Trophoblast cell (in vitro differentiated cells and primary cell): ENCODE measurements around the gene CNTNAP4.

Source experiments
- DNase-seq, 2 donors: peaks; one replicate each; pipeline ENCODE4 v3.0.0-alpha.2; 2016
- H2AFZ ChIP-seq: 2 replicates; pipeline ENCODE4 v1.6.1; 2013; ENCODE audit warnings: low read length, moderate library complexity, mild to moderate bottlenecking; ENCODE audit not compliant: insufficient read depth, poor library complexity
- H2AK5ac ChIP-seq: 2 replicates; pipeline ENCODE4 v1.6.1; 2013; ENCODE audit warnings: mild to moderate bottlenecking, low read length
- H2BK120ac ChIP-seq: 2 replicates; pipeline ENCODE4 v1.6.1; 2013; ENCODE audit warnings: low read length, mild to moderate bottlenecking, moderate library complexity; ENCODE audit not compliant: insufficient read depth, poor library complexity
- H2BK12ac ChIP-seq: 2 replicates; pipeline ENCODE4 v1.6.1; 2013; ENCODE audit warnings: mild to moderate bottlenecking, low read length, moderate library complexity
- H2BK5ac ChIP-seq: 2 replicates; pipeline ENCODE4 v1.6.1; 2013; ENCODE audit warnings: low read length, low read depth, moderate library complexity, mild to moderate bottlenecking; ENCODE audit not compliant: poor library complexity
- H3K14ac ChIP-seq: 2 replicates; pipeline ENCODE4 v1.6.1; 2013; ENCODE audit warnings: mild to moderate bottlenecking, low read length
- H3K18ac ChIP-seq: 2 replicates; pipeline ENCODE4 v1.6.1; 2013; ENCODE audit warnings: mild to moderate bottlenecking, low read length
- H3K23ac ChIP-seq: 2 replicates; pipeline ENCODE4 v1.6.1; 2013; ENCODE audit warnings: low read length
- H3K27ac ChIP-seq: 2 replicates; pipeline ENCODE4 v1.5.1; 2013; ENCODE audit warnings: low read depth, mild to moderate bottlenecking, inconsistent platforms, low read length, moderate library complexity
- H3K27me3 ChIP-seq: 2 replicates; pipeline ENCODE4 v1.6.1; 2013; ENCODE audit warnings: inconsistent platforms, mild to moderate bottlenecking, low read length, moderate library complexity; ENCODE audit not compliant: insufficient read depth
- H3K36me3 ChIP-seq, 2 experiments: 1 replicate in 1 of 2; 2 replicates in 1 of 2; pipeline ENCODE4 v1.6.1; 2013; ENCODE audit warnings: low read length in 2 of 2, mild to moderate bottlenecking in 2 of 2, moderate library complexity in 1 of 2; ENCODE audit not compliant: insufficient read depth in 2 of 2, control insufficient read depth in 1 of 2
- H3K4ac ChIP-seq: 2 replicates; pipeline ENCODE4 v1.6.1; 2013; ENCODE audit warnings: low read depth, mild to moderate bottlenecking, low read length, moderate library complexity
- H3K4me1 ChIP-seq, 2 experiments: 1 replicate in 1 of 2; 2 replicates in 1 of 2; pipeline ENCODE4 v1.6.1; 2013; ENCODE audit warnings: low read length in 2 of 2, mild to moderate bottlenecking in 2 of 2, moderate library complexity in 1 of 2; ENCODE audit not compliant: insufficient read depth in 2 of 2, control insufficient read depth in 1 of 2
- H3K4me2 ChIP-seq: 2 replicates; pipeline ENCODE4 v1.6.1; 2013; ENCODE audit warnings: inconsistent platforms, mild to moderate bottlenecking, low read length, moderate library complexity
- H3K4me3 ChIP-seq: 2 replicates; pipeline ENCODE4 v1.5.1; 2013; ENCODE audit warnings: mild to moderate bottlenecking, low read depth, low read length, inconsistent platforms
- H3K79me1 ChIP-seq: one replicate; pipeline ENCODE4 v1.6.1; 2013; ENCODE audit warnings: low read length
- H3K79me2 ChIP-seq: 2 replicates; pipeline ENCODE4 v1.6.1; 2013; ENCODE audit warnings: low read length, mild to moderate bottlenecking; ENCODE audit not compliant: control insufficient read depth, insufficient read depth, poor library complexity
- H3K9ac ChIP-seq: 2 replicates; pipeline ENCODE4 v1.6.1; 2013; ENCODE audit warnings: mild to moderate bottlenecking, low read length
- H3K9me3 ChIP-seq: 2 replicates; pipeline ENCODE4 v1.6.1; 2013; ENCODE audit warnings: low read depth, mild to moderate bottlenecking, control low read depth, inconsistent platforms, low read length; ENCODE audit not compliant: insufficient read depth
- H4K12ac ChIP-seq: 2 replicates; pipeline ENCODE4 v1.6.1; 2013; ENCODE audit warnings: low read depth, mild to moderate bottlenecking, low read length, moderate library complexity
- H4K8ac ChIP-seq: 2 replicates; pipeline ENCODE4 v1.6.1; 2013; ENCODE audit warnings: low read depth, mild to moderate bottlenecking, low read length, moderate library complexity
- H4K91ac ChIP-seq: one replicate; pipeline ENCODE4 v1.6.1; 2013; ENCODE audit warnings: low read depth, mild to moderate bottlenecking, low read length, moderate library complexity
- WGBS: extraction: QIAGEN DNeasy Blood & Tissue Kit; methylation state at CpG from one replicate; pipeline ENCODE4 v1.1.7; 2013; ENCODE audit warnings: missing lambda C conversion rate; ENCODE audit not compliant: insufficient read length, insufficient coverage; ENCODE audit errors: extremely low coverage; 5-methylcytosine and 5-hydroxymethylcytosine counted together

The CNTNAP4 gene

DNA sequence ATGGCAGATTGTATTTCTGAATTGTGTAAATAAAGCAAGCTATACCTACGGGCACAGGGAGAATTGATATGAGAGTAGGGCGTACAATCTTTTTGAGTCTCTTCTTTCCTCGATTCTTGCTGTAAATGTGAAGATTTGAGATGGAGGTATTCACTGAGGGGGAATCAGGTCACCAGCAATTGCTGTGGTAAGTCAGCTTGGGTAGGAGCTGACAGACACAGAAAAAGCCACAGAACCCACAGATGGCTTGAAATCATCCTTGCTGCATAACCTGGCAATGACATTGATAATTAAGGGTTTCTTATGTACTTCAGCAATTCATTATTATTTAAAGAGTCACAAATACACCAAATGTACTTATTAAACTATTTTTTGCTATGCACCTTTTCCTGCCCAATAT, 164.2 kb downstream of the CNTNAP4 start:
- Histone ChIP-seq H2BK120ac (no peak overlapping the region), H3K4ac (no peak overlapping the region), H3K27me3 (no peaks in the 10 kb centered on the region), H3K9ac (no peak overlapping the region), H2AFZ (no peak overlapping the region), H3K79me2 (no peaks in the 10 kb centered on the region), H3K14ac (no peak overlapping the region), H2BK5ac (no peak overlapping the region), H3K79me1 (no peaks in the 10 kb centered on the region), H3K4me1 (no peaks in the 10 kb centered on the region), H3K23ac (no peak overlapping the region), H4K8ac (no peak overlapping the region), H3K4me3 (no peak overlapping the region), H3K9me3 (no peaks in the 10 kb centered on the region), H4K12ac (no peak overlapping the region), H2BK12ac (no peak overlapping the region), H4K91ac (no peak overlapping the region), H3K36me3 (no peaks in the 10 kb centered on the region), H3K18ac (no peak overlapping the region), H2AK5ac (no peak overlapping the region), H3K27ac (no peak overlapping the region), H3K4me2 (no peak overlapping the region)
- WGBS, result no CpG with 5 or more reads among the region's 3 CpGs
- DNase-seq, result no peak

DNA sequence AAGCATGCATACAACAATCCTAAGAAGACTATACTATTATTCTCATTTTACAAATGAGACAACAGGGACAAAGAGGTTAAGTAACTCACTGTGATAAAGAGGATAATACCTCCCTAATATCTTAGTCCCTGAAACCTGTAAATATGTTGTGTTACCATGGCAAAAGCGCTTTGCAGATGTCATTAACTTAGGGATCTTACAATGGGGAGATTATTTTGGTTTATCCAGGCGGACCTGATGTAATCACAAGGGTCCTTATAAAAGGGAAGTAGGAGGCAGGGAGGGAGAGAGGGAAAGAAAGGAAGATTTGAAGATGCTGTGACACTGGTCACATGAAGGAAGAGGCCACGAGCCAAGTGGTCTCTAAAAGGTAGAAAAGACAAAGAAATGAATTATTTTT, 164.7 kb downstream of the CNTNAP4 start:
- Histone ChIP-seq H3K27me3 (no peaks in the 10 kb centered on the region), H3K18ac (no peak overlapping the region), H3K23ac (no peak overlapping the region), H4K8ac (no peak overlapping the region), H2BK5ac (no peak overlapping the region), H3K4me3 (no peak overlapping the region), H3K79me1 (no peaks in the 10 kb centered on the region), H3K4me2 (no peak overlapping the region), H2BK12ac (no peak overlapping the region), H2AK5ac (no peak overlapping the region), H4K12ac (no peak overlapping the region), H3K27ac (no peak overlapping the region), H4K91ac (no peak overlapping the region), H2BK120ac (no peak overlapping the region), H3K9ac (no peak overlapping the region), H2AFZ (no peak overlapping the region), H3K79me2 (no peaks in the 10 kb centered on the region), H3K9me3 (no peaks in the 10 kb centered on the region), H3K36me3 (no peaks in the 10 kb centered on the region), H3K14ac (no peak overlapping the region), H3K4ac (no peak overlapping the region), H3K4me1 (no peaks in the 10 kb centered on the region)
- DNase-seq, result no peak
- WGBS, result no CpG with 5 or more reads among the region's 3 CpGs

DNA sequence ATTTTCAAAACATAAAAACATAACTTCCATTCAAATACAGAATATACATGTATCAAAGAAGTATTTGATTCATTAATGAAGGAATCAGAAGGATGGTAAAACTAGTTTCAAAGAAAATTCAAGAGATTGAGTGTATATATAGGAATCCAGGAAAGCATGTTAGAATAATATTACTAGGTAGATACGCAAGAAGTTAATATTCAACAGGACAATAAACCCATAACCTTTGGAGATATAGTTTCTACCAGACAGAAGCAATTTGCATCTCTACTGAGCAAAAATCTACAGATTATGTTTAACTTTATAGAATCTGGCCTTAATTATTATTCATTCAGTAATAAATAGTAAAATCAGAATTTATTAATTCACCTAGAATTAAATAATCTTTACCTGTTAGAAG, 166.8 kb downstream of the CNTNAP4 start:
- Histone ChIP-seq H2AK5ac (no peak overlapping the region), H3K79me1 (no peaks in the 10 kb centered on the region), H3K4ac (no peak overlapping the region)

DNA sequence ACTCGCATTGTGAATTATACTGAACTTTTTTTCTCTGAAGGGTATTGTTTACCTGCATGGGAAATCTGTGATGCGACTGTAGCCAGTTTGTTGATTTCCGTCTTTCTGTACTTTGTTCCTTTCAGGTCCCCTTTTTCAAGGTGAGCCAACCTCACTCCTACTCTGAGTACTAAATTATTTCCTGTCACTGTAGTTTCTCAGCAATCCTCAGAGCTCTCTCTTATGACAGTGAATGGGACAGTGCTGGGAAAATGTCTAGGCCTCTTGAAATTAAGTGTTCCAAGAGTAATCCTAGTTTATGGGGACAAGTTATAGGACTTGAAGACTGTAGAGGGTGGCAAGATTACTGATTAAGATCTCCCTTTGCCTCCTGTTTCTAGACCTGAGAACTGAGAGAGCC, 167.6 kb downstream of the CNTNAP4 start:
- no peaks in the 10 kb centered on the region for H3K79me1 ChIP-seq
- no peak overlapping the region for H3K27ac ChIP-seq
- H3K4ac ChIP-seq, result no peak overlapping the region
- no peak for DNase-seq
- H2BK120ac ChIP-seq, result no peak overlapping the region
- H3K36me3 ChIP-seq, result no peaks in the 10 kb centered on the region
- no peak overlapping the region for H2AK5ac ChIP-seq
- H3K4me2 ChIP-seq, result no peak overlapping the region
- H4K91ac ChIP-seq, result no peak overlapping the region
- no peak overlapping the region for H2AFZ ChIP-seq
- H4K12ac ChIP-seq, result no peak overlapping the region
- H3K23ac ChIP-seq, result no peak overlapping the region
- no peaks in the 10 kb centered on the region for H3K27me3 ChIP-seq
- H2BK5ac ChIP-seq, result no peak overlapping the region
- H3K18ac ChIP-seq, result no peak overlapping the region
- WGBS, result no CpG with 5 or more reads among the region's 3 CpGs
- no peak overlapping the region for H3K9ac ChIP-seq
- no peak overlapping the region for H3K14ac ChIP-seq
- no peak overlapping the region for H4K8ac ChIP-seq
- no peak overlapping the region for H2BK12ac ChIP-seq
- no peaks in the 10 kb centered on the region for H3K79me2 ChIP-seq
- no peaks in the 10 kb centered on the region for H3K4me1 ChIP-seq
- no peak overlapping the region for H3K4me3 ChIP-seq
- H3K9me3 ChIP-seq, result no peaks in the 10 kb centered on the region

More for the DNA sequence above, 166.8 kb downstream of the CNTNAP4 start:
- no peak overlapping the region for H3K4me3 ChIP-seq
- H3K27me3 ChIP-seq, result no peaks in the 10 kb centered on the region
- no peak overlapping the region for H3K18ac ChIP-seq
- H2BK12ac ChIP-seq, result no peak overlapping the region
- no peak overlapping the region for H3K9ac ChIP-seq
- H4K91ac ChIP-seq, result no peak overlapping the region
- no peak overlapping the region for H2BK5ac ChIP-seq
- H3K23ac ChIP-seq, result no peak overlapping the region
- no peak overlapping the region for H3K14ac ChIP-seq
- no peak for DNase-seq
- H3K27ac ChIP-seq, result no peak overlapping the region
- WGBS, result no CpG with 5 or more reads among the region's 1 CpG
- no peaks in the 10 kb centered on the region for H3K79me2 ChIP-seq
- H3K4me1 ChIP-seq, result no peaks in the 10 kb centered on the region
- no peak overlapping the region for H4K12ac ChIP-seq
- H2AFZ ChIP-seq, result no peak overlapping the region
- H3K36me3 ChIP-seq, result no peaks in the 10 kb centered on the region
- H3K9me3 ChIP-seq, result no peaks in the 10 kb centered on the region
- H3K4me2 ChIP-seq, result no peak overlapping the region
- no peak overlapping the region for H4K8ac ChIP-seq
- no peak overlapping the region for H2BK120ac ChIP-seq
